A549 treated with DMSO at 1 μM for 4 hours (cell line): ENCODE measurements around the gene TIMM9. TPM values are rescaled to one million over a fixed set of nuclear protein-coding genes. Genes with fewer than 3 reads are reported as not detected.

Experiments
- total RNA-seq: library from RNA; stranded (reverse); fragments of 200-300 nt; extraction: Qiagen RNA extraction; gene quantifications from 5 replicates; pipeline ENCODE4 v1.2.3, GENCODE V29; 2022; ENCODE audit warnings: low read depth

TIMM9 gene, protein sequence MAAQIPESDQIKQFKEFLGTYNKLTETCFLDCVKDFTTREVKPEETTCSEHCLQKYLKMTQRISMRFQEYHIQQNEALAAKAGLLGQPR
- 68.8 to 87.3 TPM (median 72.1 TPM) in 5 replicates for total RNA-seq

DNA sequence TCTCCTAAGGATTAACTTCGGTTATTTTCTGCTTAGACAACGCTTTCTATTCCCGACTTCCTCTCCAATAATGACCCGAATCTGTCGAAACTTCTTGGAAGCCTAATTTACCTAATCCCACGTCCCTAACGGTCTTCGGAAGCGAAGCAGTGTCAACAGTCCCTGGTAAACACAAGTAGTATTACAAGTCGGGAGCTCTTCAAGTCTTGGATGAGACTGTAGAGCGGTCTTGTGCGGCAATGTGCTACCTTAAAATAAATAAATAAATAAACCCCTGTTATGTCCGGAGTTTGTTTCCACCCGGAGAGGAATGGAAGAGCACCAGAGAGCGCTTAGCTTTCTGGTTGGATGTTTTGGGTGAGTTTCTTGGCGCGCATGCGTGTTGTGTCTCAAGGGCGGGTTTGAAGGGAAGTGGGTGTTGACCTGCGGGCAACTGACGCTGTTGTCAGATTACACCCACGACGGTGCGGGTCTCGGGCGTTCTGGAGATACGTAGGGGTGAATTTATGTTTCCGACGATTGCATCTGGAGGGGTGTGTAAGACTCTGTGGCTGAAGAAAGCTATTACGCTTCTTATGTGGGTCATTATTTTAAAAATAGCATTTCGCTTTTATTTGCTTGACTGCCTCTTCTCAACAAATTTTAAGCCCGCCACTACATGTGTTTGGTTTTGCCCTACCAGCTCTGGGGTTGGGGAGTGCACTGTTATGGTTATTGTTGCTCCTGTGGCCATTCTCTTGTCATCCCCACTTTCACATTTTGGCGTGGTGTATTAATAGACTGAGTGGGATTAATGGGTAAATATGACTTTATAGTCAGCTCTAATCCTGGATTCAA is at the start of gene TIMM9, which contains the start of gene KIAA0586:
Gene TIMM9, minus strand, starts transcription at position 251 of the 837 bp plus-strand sequence. CDS start 15,586 bp downstream, outside the sequence.
Gene KIAA0586, plus strand, starts transcription at position 439 of the 837 bp plus-strand sequence. CDS start 546 bp downstream, outside the sequence.

DNA sequence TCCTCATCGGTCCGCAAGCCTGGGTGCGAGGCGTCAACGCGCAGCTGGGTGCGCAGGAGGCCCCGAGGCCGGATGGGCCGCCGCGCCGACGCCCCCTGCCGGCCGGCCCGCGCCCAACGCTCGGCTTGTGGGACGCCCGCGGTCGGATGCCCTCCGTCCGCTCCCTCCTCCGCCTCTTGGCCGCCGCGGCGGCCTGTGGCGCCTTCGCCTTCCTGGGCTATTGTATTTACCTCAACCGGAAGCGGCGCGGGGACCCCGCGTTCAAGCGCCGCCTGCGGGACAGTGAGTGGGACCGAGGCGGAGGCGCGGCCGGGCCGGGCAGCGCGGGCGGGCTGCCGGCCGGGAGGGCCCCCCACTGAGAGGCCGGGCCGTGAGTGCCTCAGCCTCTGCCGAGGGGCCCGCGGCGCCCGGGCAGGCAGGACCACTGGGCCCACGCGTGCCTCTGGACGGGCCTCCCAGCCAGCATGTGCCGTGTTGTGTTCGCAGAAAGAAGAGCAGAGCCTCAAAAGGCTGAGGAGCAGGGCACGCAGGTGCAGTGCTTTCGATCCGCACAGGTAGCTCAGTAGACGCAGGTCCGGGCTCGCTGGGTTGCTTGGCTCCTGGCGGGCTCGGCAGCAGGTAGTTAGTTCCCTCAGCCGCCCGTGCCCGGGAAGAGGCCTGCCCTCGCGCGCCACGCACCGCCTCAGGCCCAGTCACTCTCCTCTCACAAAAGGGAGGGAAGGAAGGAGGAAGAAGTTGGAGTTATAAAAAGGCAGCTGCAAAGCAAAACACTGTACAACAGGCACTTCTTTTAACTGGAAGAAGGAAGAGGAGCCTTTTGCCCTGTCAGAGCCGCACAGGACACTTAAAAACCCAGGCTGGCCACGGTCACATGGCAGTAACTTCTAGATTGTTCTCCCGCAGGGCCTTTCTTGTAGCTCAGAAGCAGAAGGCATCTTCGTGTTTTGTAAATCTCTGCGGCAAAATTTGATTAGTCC is 31.2 kb downstream of the TIMM9 start, which contains the start of gene TOMM20L:
Gene TOMM20L, plus strand, starts transcription at position 119 of the 977 bp plus-strand sequence. Its CDS starts 28 bp downstream, at position 147.

Other genes starting within 250 kb of the TIMM9 start
- gene ACTR10, start 227.4 kb downstream of the TIMM9 start, total RNA-seq: 43.9 to 55.5 TPM (median 47.4 TPM) in 5 replicates
- 187 to 247 TPM (median 210 TPM) in 5 replicates for gene PSMA3, start 182.7 kb downstream of the TIMM9 start, total RNA-seq
- 3.6 to 7.1 TPM (median 5.9 TPM) in 5 replicates for gene ARID4A, start 129.0 kb downstream of the TIMM9 start, total RNA-seq
- not detected in 5 replicates for gene TOMM20L, start 31.6 kb downstream of the TIMM9 start, total RNA-seq
- gene KIAA0586, start 188 bp upstream of the TIMM9 start, total RNA-seq: 8.8 to 11.8 TPM (median 10.9 TPM) in 5 replicates
- 0.55 to 1.2 TPM (median 0.77 TPM) in 5 replicates for gene DACT1, start 210.4 kb upstream of the TIMM9 start, total RNA-seq